Embryonic facial prominence (tissue), 1 donor: ENCODE results near the gene LARP4B.
"Not testable (repeated sequence)": the region's sequence is repeated elsewhere in the genome, so short reads cannot be mapped to it uniquely, and the experiment has no call there.

Experiments used
- DNase-seq: peaks from one replicate; pipeline ENCODE4 v3.0.0-alpha.2; 2016; ENCODE audit errors: extremely low spot score

Gene LARP4B

DNA sequence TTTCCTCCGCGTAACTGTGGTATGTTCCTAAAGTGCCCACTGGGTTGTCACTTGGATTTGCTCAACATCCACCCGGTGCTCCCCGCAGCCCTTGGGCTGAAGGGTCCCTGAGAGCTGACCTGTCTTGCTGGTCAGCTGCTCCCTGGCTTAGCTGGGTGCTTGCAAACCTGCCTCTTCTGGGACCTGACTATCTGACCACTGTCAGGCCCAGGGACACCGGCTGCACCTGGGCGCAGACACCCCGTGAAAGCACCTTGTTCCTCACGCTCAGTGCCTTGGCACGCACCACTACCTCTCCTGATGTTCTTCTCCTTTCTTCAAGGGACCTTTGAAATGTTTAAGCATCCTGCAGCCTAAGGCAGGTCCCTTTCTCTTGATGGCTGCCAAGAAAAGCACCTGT, 26.6 kb upstream of the LARP4B start:
- no peak for DNase-seq

- no peak for DNase-seq
Measured at GRCh38 chr10:955820-956217, 24.3 kb upstream of the LARP4B start.

DNA sequence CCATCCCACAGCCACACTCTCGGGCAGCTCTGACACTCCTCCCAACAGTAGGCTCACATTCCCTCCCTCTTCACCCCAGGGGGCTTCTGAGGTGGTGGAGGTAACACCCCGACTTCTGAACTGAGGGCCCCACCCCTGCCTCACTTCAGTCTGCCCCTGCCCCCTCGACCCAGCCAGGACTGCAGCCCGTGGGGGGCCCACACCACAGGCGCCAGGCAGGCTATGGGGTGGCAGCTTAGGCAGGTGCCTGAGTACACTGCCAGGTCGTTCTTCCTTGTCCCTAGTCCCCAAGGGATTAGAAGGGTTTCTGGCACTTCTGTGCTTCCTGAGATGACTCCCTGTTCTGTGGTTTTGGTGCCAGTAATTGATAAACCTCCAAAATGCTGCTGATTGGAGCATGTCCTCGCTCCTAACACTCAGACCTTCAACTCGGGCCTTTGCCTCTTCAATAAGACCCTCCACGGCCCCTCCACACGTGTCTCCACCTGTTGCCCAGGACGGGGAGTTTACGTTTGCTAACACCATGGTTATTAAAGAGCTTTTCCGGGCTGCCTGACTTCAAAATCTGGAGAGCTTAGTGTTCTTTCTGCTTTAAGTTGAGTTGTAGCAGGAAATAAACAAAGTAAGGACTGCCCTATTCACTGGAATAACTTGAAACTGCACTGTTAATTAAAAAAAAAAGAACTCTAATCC, 23.8 kb upstream of the LARP4B start:
- DNase-seq: no peak

DNA sequence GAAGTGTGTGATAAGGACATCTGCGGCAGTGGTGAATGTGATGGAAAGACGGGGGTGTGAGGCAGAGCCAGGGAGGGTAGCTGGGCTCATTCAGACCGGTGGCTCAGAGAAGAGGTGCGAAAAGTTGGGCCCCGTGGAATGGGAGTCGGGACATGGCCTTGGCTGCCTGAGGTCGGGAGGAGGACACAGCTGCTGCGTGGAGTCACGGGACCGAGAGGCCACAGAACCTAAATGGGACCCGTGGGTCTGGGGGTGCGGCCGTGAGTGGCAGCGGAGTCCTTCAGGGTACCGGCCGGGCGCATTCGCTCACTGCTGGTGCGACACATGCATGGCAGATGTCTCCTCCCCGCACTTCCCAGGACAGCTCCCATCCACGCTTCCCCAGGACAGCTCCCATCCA, 22.9 kb upstream of the LARP4B start:
- no peak for DNase-seq

DNA sequence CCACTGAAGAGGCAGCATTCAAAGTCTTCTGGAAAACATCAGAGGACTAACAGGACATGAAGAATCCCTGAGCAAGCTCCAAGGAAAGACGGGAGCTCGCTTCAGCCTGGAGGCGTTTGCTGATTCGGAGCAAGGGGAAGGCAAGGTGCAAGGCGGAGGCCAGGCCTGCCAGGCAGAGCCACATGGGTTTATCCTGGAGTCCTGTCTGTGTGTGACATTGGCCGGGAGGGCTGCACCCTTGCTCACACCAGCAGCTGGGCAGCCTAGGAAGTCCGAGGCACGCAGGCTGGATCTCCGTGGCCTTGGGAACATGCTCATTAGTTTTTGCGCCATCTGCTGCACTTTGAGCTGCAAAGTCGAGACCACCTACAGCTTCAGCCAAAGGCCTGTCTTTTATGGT, 22.3 kb upstream of the LARP4B start:
- DNase-seq: no peak

- no peak for DNase-seq
Measured at GRCh38 chr10:949446-949845, 17.9 kb upstream of the LARP4B start.

DNA sequence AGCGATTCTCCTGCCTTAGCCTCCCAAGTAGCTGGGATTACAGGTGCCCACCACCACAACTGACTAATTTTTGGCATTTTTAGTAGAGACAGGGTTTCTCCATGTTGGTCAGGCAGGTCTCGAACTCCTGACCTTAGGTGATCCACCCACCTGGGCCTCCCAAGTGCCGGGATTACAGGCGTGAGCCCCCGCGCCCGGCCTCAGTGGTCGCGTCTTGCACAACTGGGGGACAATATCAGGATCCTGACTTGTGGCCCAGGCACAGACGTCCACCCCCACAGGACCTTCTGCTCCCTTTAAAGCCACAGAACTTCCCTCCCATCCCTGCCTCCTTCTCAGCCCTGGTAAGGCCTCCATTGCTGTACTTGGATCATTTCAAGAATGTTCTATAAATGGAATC, 16.8 kb upstream of the LARP4B start:
- no peak for DNase-seq

DNA sequence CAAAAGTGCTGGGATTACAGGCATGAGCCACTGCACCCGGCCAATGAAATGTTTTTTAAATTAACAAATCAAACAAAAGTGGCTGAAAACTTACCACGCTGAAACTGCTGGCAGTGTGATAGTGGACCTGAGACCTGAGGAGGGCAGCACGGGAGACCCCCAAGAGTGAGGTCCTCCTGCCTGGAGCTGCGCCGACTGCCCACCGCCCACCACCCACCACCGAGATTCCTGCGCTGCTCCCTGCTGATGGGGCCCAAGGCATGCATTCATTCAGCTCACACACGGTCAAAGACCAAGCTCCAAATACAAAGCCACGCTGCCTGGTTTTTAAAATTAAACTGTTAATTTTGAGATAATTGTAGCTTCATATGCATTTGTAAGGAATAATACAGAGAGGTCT, 16.4 kb upstream of the LARP4B start:
- no peak for DNase-seq

- no peak for DNase-seq
Measured at GRCh38 chr10:947051-947450, 15.5 kb upstream of the LARP4B start.

GRCh38 chr10:945778-946177, 14.3 kb upstream of the LARP4B start:
- DNase-seq: no peak

- DNase-seq: no peak
Measured at GRCh38 chr10:944034-944831, 12.7 kb upstream of the LARP4B start.

GRCh38 chr10:943334-944033, 12.0 kb upstream of the LARP4B start:
- DNase-seq: no peak

DNA sequence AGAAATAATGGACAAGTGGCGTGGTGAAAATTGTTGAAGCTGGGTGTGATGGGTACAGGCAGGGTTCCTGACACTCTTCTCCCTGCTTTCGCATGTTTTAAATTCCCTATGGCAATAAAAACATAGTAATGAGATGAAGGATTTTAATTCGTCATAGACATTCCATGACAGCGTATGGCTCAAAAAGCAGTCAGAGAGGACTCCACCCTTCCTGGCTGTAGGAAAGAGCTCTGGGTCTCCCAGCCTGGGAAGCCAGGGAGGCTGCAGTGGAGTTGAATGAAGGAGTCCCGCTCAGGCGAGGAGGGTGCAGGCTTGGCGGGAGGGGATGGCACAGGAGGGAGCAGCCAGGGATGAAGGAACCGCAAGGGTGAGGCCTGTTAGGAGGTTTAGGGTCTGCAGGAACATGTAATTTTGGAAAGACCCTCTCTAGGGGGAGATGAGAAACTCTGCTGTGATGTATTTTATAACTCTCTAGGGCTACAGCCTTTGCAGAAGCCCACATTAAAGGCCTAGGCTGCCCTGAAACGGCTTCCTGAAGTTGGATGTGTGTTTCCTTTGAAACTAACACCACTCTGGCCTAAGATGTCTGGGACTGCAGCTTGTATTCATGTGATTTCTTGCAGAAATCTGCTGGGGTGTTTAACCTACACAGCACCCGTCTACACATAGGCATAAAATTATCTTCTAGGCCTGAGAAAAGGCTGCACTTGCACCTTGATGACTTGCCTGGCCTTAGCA, 7.6 kb upstream of the LARP4B start:
- no peak for DNase-seq

- DNase-seq: no peak
Measured at GRCh38 chr10:934746-935406, 3.4 kb upstream of the LARP4B start.

DNA sequence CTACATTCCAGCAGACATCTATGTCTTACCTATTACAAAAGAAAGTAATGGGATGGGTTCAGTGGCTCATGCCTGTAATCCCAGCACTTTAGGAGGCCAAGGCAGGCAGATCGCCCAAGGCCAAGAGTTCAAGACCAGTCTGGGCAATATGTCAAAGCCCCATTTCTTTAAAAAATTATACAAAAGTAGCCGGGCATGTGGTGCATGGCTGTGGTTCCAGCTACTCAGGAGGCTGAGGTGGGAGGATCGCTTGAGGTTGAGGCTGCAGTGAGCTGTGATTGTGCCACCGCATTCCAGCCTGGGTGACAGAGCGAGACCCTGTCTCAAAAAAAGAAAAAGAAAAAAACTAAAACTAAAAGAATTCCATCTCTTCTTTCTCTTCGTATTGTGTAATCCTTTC, 2.7 kb upstream of the LARP4B start:
- DNase-seq: not testable (repeated sequence)

GRCh38 chr10:932589-932988, 1.1 kb upstream of the LARP4B start:
- no peak for DNase-seq

GRCh38 chr10:930625-931325, 730 bp downstream of the LARP4B start:
- no peak for DNase-seq

- DNase-seq: no peak
Measured at GRCh38 chr10:929960-930624, 1.4 kb downstream of the LARP4B start.

GRCh38 chr10:927131-927530, 4.4 kb downstream of the LARP4B start:
- no peak for DNase-seq

GRCh38 chr10:926075-926698, 5.3 kb downstream of the LARP4B start:
- DNase-seq: no peak
